Stimulated activated effector memory CD8-positive, alpha-beta T cell treated with anti-CD3 and anti-CD28 coated beads, Interleukin-12 subunit alpha, Interleukin-12 subunit beta, amount 100 ng/mL, for 72 hours (primary cell): ENCODE data around the gene EZH1.

Experiments used
- ATAC-seq: fragments of 150-1000 bp; cut with Tn5 transposase; 2 replicates; pipeline ENCODE4 v1.10.0; 2021
- DNase-seq, 2 donors: peaks; one replicate each; pipeline ENCODE4 v3.0.0; 2021 to 2022; ENCODE audit warnings: low spot score in 2 of 2
- H3K27ac Mint-ChIP-seq: one replicate; pipeline ENCODE4 v1.8.0; 2022; ENCODE audit warnings: mild to moderate bottlenecking, mixed read lengths
- H3K36me3 Mint-ChIP-seq: one replicate; pipeline ENCODE4 v1.8.0; 2022; ENCODE audit warnings: mild to moderate bottlenecking, mixed read lengths
- H3K4me1 Mint-ChIP-seq: one replicate; pipeline ENCODE4 v1.8.0; 2022; ENCODE audit warnings: mixed read lengths
- H3K4me3 Mint-ChIP-seq: one replicate; pipeline ENCODE4 v1.8.0; 2022; ENCODE audit warnings: mild to moderate bottlenecking, mixed read lengths
- H3K9me3 Mint-ChIP-seq: one replicate; pipeline ENCODE4 v1.8.0; 2022; ENCODE audit warnings: mixed read lengths

The EZH1 gene

DNA sequence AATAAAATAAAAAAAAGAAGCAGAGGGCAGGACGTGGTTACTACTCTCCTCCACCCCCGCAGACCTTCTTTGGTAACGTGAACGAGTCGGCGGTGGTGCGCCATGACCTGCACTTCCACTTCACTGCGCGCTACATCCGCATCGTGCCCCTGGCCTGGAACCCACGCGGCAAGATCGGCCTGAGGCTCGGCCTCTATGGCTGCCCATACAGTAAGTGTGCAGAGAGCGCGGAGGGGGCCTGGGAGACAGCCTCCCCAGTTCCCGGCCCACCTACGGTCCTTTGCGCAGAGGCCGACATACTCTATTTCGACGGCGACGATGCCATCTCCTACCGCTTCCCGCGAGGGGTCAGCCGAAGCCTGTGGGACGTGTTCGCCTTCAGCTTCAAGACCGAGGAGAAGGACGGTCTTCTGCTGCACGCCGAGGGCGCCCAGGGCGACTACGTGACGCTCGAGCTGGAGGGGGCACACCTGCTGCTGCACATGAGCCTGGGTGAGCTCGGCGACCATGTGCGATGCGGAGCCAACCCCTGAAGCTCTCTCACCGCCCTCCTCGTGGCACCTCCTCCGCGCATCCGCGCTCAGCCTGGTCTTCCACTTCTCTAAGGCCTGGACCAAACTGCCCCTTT lies 59.8 kb downstream of the EZH1 start:
- peaks cover 41% of the 10 kb centered on the region for H3K4me1 Mint-ChIP-seq
- H3K9me3 Mint-ChIP-seq, result no peaks in the 10 kb centered on the region
- DNase-seq (no peak), ATAC-seq (no peak)
- peaks cover 6% of the 10 kb centered on the region for H3K36me3 Mint-ChIP-seq
- H3K4me3 Mint-ChIP-seq, result peak overlapping the region; percentile 75
- H3K27ac Mint-ChIP-seq, result no peak overlapping the region

DNA sequence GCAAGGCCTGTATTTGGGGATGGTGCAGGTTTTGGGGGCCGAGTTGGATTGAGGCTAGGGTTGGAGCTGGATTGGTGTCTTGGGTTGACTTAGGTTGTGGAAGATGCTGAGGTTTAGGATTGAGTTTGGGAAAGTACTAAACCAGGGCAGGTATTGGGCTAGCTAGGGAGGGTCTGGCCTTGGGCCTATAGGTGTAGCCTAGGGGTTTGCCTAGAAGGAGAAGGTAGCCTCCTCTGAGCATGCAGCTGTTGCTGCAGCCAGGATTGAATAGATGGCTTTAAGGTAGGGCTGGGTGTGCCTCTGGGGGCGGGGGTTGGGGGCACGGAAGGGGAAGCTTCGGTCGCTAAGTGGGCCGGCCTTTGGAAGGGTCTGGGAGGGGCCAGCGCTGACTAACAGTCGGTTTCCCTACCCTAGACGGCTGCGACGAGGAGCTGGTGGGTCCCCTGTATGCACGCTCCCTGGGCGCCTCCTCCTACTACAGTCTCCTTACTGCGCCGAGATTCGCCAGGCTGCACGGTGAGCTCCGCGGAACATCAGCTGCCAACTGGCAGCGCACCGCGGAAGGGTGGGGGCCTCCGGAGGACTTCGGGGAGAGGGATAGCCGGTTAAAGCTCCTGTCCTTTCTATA lies 61.3 kb downstream of the EZH1 start:
- H3K4me3 Mint-ChIP-seq, result peak overlapping the region; percentile 75
- H3K27ac Mint-ChIP-seq, result no peak overlapping the region
- no peaks in the 10 kb centered on the region for H3K9me3 Mint-ChIP-seq
- H3K36me3 Mint-ChIP-seq, result peaks cover 7% of the 10 kb centered on the region
- ATAC-seq (no peak), DNase-seq (no peak)
- H3K4me1 Mint-ChIP-seq, result peaks cover 56% of the 10 kb centered on the region

DNA sequence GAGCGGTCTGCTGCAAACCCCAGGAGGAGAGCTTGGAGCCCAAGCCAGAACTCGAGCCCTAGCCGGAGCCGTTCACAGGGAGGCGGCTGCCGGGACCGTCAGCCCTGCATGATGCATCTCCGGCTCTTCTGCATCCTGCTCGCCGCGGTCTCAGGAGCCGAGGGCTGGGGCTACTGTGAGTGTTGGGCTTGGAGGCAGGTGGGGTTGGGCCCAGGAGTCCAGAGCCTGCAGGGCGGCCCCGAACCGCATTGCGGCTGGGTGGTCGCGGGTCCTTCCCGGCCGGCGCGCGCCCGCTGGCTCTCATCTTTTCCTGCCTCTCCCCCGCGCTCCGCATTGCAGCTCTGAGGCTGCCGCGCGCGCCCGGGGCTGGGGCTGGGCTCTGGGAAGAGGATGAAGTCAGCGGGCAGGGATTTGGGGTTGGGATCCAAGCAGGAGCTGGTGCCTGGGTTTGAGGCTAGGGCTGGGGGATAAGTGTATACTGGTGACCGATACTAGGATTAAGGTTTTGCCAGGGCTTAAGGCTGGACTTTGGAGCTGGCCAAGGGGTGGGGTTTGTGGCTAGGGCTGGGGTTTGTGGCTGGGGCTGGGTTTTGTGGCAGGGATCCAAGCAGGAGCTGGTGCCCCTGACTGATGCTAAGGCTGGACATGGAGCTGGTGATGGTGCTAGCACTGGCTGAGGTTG lies 62.0 kb downstream of the EZH1 start:
- H3K4me1 Mint-ChIP-seq, result peaks cover 62% of the 10 kb centered on the region
- peak overlapping the region; percentile 75 for H3K4me3 Mint-ChIP-seq
- no peak overlapping the region for H3K27ac Mint-ChIP-seq
- H3K36me3 Mint-ChIP-seq, result peaks cover 11% of the 10 kb centered on the region
- peak; percentile 19 for ATAC-seq
- H3K9me3 Mint-ChIP-seq, result no peaks in the 10 kb centered on the region
- DNase-seq, result no peak

DNA sequence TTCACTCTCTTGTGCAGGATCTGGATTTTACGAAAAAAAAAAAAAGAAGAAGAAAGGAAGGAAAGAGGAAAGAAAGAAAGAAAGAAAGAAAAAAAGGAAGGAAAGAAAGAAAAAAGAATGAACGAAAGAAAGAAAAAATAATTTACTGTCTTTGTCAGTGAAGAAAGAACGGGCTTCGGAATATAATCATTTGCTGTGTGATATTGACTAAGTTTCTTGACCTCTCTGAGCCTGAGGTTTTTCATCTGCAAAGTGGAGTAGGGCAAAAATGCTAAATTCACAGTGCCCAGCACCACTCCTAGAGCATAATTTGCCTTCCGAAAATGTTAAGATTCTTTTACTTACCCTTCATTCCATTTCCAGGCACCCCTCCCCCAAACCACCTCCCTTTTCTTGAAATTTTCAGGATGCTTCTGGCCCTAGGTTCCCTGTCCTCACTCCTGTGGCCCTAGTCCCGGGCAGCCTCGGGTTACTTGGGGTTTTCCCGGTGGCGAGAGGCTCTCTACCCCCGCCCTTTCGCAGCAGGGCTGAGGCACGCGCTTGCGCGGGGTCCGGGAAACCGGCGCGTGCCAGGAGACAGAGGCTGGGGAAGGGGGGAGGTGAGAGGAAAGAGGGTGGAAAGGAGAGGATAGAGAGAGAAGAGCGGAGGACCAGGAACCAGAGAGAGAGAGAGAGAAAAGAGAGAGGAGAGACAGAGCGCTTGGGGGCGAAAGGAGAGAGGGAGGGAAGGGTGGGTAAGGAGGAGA lies 62.7 kb downstream of the EZH1 start, which contains the start of gene CNTNAP1:
Gene CNTNAP1 (plus strand): TSS at position 556 of the 746 bp plus-strand sequence. CDS start 299 bp downstream, outside the sequence.
- Mint-ChIP-seq H3K9me3 (no peaks in the 10 kb centered on the region), H3K4me3 (peak within 1 kb of the TSS; percentile 75), H3K27ac (peak within 1 kb of the TSS; percentile 37), H3K36me3 (peaks cover 11% of the 10 kb centered on the region), H3K4me1 (peaks cover 69% of the 10 kb centered on the region)
- no peak for ATAC-seq
- peak in 1 of 2 donors; percentile 61 for DNase-seq

DNA sequence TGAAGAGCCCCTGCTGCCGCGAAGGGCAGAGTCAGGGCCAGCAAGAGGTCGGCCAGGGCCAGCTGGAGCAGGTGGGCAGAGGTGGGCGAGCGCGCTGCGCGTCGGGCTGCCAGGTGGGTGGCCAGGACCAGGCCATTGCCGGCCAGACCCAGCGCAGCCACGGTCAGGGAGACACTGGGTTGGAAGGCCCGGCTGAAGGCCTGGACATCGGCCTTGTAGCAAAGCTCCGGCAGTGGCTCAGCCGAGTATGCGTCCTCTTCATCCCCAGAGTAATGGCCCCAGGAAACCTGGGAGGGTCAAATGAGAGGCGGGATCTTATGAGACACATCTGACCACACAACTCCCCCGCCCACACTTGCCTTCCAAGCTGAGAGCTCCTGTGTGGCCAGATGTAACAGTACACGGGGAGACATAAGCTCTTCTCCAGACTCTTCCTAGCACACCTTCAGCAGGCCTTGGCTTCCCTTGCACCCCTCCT lies 64.5 kb downstream of the EZH1 start:
- Mint-ChIP-seq H3K4me1 (peaks cover 74% of the 10 kb centered on the region), H3K9me3 (no peaks in the 10 kb centered on the region), H3K27ac (no peak overlapping the region), H3K36me3 (peaks cover 11% of the 10 kb centered on the region), H3K4me3 (peak overlapping the region; percentile 75)
- no peak for ATAC-seq
- DNase-seq, result no peak

DNA sequence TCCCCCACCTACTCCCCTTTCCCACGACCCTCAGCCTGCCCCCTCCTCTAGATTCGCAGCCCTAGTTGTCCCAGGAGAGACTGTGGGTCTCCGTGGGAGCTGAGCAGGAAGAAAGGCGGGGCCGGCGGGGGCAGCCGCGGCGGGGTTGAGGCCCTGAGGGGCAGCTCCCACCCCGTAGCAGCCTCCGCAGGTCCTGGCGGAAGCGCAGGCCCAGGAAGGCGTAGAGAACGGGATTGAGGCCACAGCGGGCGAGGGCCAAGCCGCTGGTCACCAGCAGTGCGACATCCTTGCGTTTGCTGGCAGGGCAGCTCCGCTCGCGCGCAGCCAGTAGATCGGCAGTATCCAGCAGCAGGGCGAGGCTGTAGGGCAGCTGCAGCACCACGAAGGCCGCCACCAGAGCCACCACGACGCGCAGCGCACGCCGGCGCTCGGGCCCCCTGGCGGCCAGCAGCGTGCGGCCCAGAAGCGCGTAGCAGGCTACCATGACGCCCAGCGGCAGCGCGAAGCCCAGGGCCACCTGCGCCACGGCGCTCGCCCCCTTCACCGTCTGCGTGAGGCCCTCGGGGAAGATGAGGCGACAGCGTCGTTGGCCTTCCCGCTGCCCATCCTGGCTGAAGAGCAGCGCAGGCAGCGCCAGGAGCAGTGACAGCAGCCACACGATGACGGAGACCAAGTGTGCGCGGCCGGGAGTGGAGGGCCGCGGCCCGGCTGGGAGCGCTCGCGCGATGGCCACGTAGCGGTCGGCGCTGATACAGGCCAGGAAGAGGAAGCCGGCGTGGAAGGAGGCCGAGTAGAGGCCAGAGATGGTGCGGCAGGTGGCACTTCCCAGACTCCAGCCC lies 65.1 kb downstream of the EZH1 start:
- ATAC-seq (peak; percentile 67), DNase-seq (peak; percentile 68 to 86)
- Mint-ChIP-seq H3K9me3 (no peaks in the 10 kb centered on the region), H3K4me1 (peaks cover 77% of the 10 kb centered on the region), H3K27ac (peak overlapping the region; percentile 73), H3K4me3 (peak overlapping the region; percentile 75), H3K36me3 (peaks cover 11% of the 10 kb centered on the region)

DNA sequence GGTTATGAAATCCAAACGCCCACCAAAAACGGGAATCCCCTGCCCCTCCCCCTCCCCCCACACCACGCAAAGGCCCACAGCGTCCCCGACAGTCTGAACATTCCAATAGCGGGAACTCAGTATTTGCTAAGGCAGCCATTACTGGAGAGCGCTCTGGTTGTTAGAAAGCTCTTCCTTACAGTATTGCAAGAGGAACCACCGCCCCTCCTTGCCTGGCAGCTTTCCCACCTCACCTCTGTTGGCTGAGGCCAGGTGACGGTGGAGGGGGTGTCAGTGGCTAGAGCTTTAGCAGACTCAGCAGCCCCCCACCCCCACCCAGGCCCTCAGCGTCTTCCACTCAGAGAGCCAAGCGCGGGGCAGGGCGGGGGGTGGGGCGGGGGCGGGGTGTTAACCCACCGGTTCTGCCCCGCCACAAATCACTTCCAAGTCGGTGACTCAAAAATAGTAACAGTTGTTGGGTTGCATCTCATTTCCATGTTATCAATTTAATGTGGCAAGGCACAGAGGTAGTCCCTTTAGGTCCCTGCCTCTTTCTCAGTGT lies 65.8 kb downstream of the EZH1 start:
- Mint-ChIP-seq H3K4me1 (peaks cover 78% of the 10 kb centered on the region), H3K36me3 (peaks cover 5% of the 10 kb centered on the region), H3K4me3 (peak overlapping the region; percentile 75), H3K9me3 (no peaks in the 10 kb centered on the region), H3K27ac (peak overlapping the region; percentile 73)
- DNase-seq (peak in 1 of 2 donors; percentile 73), ATAC-seq (peak; percentile 43)

DNA sequence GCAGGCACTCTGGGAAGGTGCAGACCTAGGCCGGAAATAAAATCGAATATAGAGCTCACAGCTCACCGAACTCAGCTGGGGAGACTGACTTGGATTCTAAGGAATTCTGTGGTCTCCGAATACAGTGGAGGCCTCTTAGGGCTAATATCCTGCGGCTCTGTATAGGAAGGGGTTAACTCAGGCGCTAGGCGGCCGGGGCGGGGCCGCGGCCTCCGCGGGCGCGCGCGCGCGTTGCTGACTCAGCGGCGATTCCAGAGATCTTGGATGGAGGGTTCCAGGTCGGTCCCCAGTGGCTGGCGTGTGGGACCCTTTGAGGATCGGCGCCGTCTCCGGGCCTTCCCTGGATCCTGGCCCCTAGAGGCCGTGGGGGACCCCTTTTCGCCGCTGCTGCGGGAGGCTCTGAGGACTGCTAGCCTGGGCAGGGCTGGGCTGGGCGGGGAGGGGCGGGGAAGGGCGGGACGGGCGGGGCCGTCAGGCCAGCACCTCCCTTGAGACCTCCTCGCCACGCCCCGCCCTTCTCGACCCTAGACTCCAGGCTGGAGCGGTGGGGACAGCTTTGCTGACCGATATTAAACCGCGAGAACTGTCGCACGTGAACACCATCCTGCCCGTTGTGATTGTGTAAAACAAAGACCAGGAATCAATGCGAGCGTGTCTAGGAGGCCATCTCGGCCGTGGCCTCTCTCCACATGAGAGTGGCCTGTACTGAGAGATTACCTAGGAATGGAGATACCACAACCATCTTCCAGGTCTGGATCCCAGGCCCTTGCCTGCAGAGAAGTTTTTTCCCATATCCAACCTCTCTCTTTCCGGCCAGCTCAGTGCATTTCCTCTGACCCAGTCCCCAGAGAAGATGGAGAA lies 66.7 kb downstream of the EZH1 start:
- Mint-ChIP-seq H3K4me1 (peaks cover 73% of the 10 kb centered on the region), H3K27ac (no peak overlapping the region), H3K9me3 (no peaks in the 10 kb centered on the region), H3K36me3 (peaks cover 5% of the 10 kb centered on the region), H3K4me3 (peak overlapping the region; percentile 75)
- peak; percentile 73 to 94 for DNase-seq
- ATAC-seq, result peak; percentile 44

DNA sequence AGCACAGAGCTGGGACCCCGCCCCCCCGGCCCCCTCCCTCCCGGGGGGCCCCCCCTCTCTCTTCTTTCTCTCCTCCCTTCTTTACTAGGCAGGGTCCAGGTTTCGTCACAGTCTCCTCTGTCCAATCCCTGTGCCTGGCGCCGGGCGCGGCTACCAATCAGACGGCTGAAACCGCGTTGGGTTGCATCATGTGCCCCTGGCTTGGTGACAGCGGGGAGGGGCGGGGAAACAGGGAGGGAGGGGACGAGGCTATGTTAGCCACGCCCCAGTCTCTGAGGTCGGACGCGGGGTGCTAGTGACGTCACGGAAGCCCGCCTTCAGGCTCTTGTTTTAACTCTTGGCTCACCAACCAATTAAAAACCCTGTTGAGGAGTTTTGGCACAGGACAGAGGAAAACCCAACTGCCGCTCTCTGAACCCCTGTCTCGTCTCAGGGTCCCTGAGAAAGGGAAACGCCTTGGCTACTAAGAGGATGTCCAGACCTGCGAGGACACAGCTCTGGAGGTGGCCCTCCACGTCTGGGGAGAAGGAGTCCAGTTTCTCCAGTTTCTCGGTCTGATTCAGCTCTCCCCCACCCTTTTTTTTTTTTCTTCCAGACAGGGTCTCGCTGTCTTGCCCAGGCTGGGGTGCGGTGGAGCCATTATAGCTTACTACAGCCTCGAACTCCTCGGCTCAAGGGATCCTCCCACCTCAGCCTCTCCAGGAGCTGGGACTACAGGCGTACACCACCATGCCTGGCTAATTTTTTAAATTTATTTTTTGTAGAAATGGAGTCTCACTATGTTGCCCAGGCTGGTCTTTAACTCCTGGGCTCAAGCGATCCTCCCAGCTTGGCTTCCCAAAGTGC lies 67.6 kb downstream of the EZH1 start:
- Mint-ChIP-seq H3K4me3 (peak overlapping the region; percentile 75), H3K36me3 (peaks cover 5% of the 10 kb centered on the region), H3K9me3 (no peaks in the 10 kb centered on the region), H3K4me1 (peaks cover 64% of the 10 kb centered on the region), H3K27ac (peak overlapping the region; percentile 35)
- ATAC-seq, result peak; percentile 86
- DNase-seq, result peak; percentile 84 to 96

DNA sequence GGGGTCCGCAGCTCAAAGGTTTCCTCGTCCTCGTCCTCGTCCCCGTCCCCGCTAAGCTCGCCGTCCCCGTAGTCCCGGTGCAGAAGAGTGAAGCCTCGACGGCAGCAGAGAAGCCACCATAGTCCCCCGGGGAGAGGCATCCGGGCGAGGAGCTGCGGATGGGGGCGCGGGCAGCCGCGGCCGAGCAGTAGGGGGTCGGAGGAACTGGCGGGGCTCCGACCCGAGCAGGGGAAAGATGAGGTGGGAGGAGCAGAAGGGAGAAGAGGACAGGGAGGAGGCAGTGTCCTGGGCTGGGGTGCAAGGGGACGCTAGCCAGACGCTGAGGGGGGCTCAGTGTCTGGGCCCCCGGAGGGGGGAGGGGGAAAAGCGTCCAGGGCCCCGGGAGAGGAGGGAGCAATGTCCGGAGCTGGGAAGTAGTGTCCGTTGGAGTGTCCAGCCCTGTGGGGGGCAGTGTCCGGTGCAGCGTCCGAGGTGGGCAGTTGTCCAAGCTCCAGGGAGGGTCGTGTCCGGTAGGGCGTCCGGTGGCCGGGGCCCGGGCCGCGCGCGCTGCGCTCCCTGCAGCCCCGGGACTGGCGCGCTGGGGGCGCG lies 68.3 kb downstream of the EZH1 start, which contains the start of gene PLEKHH3:
Gene PLEKHH3 (minus strand): TSS at position 571 of the 588 bp plus-strand sequence. CDS start 431 bp downstream, at position 140.
- Mint-ChIP-seq H3K27ac (peak within 1 kb of the TSS; percentile 35), H3K9me3 (no peaks in the 10 kb centered on the region), H3K36me3 (peaks cover 5% of the 10 kb centered on the region), H3K4me1 (peaks cover 61% of the 10 kb centered on the region), H3K4me3 (peak within 1 kb of the TSS; percentile 75)
- ATAC-seq (no peak), DNase-seq (peak in 1 of 2 donors; percentile 70)

DNA sequence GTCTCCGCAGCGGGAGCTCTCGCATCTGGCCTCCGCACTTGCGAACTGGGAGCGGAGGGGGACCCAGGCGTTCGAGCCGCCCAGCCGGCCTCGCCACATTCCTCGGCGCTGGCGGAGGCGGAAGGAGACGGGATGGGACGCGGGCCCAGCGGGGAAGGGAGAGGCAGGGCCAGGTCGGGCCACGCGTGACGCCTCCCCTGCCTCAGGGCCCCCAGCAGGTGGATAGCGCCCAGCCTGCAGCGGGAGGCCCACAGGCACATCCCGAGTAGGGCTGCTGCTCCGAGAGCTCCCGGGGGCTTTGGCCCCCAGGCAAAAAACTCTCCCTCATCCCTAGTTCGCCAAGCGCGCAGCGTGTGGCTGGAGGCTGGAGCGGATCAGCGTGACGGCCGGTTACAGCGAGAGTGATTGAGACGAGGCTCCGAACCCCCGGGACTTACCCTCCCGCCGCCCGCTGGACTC lies 68.8 kb downstream of the EZH1 start:
- H3K27ac Mint-ChIP-seq, result peak overlapping the region; percentile 35
- ATAC-seq (no peak), DNase-seq (peak in 1 of 2 donors; percentile 63)
- H3K4me1 Mint-ChIP-seq, result peaks cover 59% of the 10 kb centered on the region
- peaks cover 5% of the 10 kb centered on the region for H3K36me3 Mint-ChIP-seq
- H3K4me3 Mint-ChIP-seq, result peak overlapping the region; percentile 75
- no peaks in the 10 kb centered on the region for H3K9me3 Mint-ChIP-seq

DNA sequence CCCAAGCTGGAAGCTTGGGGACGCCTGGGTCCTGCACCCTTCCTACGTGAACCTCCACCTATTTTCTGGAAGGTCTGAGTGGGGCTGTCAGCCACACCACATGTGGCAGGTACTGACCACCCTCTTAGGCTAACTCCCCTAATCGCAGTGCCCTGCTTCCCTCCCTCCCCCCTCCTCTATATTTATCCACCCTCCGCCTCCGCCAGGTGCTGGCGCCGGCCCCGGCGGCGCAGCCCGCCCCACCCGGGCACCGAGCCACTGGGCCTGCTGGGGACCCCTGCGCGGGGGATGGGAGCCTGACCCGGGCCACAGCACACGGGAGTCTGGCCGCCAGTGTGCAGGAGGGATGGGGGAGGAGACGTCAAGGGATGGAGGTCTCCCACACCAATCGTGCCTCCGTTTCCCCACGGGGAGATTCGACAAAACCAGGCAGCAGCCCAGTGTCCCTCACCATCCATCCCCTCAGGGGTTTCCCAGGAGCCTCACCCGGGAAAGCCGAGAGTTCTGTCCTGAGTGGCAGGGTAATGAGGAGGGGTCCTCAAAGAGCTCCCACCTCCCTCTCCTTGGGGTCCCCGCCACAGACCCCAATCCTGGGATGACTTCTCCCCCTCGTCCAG lies 69.4 kb downstream of the EZH1 start:
- Mint-ChIP-seq H3K36me3 (peaks cover 6% of the 10 kb centered on the region), H3K4me3 (peak overlapping the region; percentile 75), H3K27ac (no peak overlapping the region), H3K4me1 (peaks cover 54% of the 10 kb centered on the region), H3K9me3 (no peaks in the 10 kb centered on the region)
- DNase-seq (no peak), ATAC-seq (no peak)
